GM18907 (cell line): ENCODE data around the gene TMEM185B.
"Not testable (repeated sequence)": the region's sequence is repeated elsewhere in the genome, so short reads cannot be mapped to it uniquely, and the experiment has no call there.

Experiments
- ATAC-seq: cut with Tn5 transposase; IDR thresholded peaks from one replicate; pipeline ENCODE4 v1.9.1; 2021; ENCODE audit warnings: mild to moderate bottlenecking, moderate library complexity; ENCODE audit not compliant: unreplicated experiment

The TMEM185B gene

GRCh38 chr2:120209427-120210269, 13.6 kb downstream of the TMEM185B start:
- ATAC-seq, result no peak

GRCh38 chr2:120208381-120209353, 14.5 kb downstream of the TMEM185B start:
- no peak for ATAC-seq

DNA sequence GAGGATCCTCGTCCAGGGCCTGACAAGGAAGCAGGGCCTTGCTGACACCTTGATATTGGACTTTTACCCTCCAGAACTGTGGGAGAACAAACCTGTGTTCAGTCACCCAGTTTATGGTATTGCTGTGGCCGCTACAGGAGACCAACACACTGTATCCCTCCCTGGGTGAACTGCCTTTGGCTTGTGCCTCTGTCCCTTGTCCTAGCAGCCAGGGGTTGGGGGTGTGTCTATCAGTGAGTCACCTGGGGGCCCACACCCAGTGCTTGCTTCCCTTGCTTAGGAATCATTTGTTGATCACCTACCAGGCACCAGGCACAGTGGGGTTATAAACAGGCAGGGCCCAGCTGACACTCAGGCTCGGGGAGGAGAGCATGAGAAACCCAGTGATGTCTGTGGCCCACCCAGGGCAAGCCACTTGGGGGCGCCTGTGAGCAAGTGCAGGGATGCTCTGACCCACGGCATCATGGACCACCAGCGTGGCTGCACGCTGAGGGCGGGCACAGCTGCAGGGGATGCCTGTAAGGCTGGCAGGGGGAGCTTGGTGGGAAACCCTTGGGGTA, 17.1 kb downstream of the TMEM185B start:
- no peak for ATAC-seq

DNA sequence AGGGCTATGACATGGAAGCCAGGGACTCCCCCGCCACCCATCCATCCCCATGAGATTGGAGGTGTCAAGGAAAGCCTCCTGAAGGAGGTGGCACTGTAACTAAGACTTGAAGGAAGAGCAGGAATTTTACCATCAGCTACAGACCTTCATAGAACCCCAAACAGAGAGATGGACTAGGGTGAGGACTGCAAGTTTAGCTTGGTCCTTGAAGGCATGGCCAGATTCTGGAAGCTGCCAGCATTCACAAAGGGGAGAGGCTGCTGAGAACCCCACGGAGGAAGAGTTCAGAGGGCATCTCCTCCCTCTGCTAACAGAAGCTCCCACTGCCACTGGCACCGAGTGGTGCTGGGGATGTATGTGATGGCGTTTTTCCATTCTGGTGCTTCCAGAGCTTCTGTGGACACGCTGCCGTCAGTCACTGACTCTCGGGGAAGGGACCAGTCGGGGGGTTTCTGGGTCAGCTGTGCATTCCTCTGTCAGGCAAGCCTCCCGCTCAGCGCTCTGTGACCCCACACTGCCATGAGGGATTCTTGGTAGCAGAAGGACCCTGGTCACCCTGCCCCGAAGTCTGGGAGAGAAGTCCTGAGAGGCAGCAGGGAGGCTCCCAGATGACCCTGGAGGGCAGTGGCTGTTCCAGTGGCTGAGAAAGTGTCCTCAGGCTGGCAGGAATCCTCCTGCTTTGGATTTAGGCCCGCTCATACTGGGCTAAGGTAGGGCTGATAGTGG, 18.1 kb downstream of the TMEM185B start:
- no peak for ATAC-seq

DNA sequence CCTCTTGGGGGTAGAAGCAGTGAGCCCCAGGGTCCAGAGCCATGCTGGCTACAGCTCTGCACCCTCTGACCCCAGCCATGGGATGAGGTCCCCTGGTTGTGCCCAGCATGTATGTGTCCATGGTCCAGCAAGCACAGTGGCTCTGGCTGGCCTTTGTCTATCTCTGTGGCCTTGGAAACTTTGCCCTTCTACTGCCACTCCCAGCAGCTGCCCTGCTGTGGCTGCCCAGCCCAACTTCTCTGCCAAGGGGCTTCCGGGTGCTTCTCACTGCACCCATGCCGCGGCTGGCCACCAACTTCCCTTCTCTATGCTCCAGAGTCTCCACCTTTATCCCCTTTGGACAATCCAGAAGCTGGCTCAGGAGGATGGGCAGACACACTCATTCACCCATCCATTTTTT, 18.8 kb downstream of the TMEM185B start:
- no peak for ATAC-seq

DNA sequence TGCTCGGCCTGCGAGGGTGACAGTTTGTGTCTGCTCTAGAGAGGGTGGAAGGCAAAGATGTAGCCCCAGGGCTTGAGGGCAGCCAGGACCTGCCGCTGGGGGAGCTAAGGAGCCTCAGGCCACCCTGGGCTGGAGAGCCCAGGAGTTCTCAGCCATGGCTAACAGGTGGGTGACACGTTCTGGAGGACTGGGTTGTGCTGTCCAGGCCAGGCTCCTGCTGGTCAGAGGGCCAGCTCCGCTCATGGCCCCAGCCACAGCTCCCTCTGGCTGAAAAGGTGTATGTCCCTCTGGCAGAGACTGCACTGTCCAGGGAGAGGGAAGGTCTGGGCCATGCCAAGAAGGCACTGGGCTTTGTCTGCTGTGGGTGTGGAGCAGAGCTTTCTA, 19.2 kb downstream of the TMEM185B start:
- ATAC-seq, result no peak

DNA sequence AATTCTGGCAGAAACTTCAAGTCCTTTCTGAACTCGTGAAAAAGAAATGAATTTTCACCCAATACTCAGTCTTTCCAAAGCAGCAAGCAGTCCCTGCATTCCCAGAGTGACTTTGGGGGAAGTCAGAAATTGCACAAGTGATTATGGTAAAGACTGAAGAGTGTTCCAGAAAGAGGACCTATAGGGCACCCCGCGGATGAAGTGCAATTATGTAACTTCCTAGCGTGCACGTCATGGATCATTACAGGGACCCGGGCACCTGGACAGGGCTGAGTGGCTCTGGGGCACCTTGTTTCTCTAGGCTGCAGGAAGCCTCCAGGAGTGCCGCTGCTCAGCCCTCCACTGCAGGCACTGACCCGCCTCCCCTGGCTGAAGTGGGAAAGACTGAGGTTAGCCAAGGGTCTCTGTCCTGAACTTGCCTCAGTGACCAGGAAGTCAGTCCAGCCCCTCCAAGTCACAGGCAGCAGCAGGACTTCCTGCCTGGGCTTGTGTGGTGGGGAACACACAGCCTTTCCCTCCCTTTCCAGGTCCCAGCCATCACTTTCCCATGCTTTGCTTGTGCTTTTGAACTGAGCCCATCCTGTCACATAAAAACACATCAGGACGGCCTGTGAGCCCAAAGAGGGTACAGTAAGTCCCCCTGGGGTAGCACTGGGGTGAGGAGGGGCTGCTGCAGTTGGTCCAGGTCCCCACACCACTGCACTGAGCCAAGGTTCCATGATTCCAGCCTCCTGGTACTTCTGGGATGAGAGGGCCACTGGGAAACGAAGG, 19.8 kb downstream of the TMEM185B start:
- no peak for ATAC-seq

DNA sequence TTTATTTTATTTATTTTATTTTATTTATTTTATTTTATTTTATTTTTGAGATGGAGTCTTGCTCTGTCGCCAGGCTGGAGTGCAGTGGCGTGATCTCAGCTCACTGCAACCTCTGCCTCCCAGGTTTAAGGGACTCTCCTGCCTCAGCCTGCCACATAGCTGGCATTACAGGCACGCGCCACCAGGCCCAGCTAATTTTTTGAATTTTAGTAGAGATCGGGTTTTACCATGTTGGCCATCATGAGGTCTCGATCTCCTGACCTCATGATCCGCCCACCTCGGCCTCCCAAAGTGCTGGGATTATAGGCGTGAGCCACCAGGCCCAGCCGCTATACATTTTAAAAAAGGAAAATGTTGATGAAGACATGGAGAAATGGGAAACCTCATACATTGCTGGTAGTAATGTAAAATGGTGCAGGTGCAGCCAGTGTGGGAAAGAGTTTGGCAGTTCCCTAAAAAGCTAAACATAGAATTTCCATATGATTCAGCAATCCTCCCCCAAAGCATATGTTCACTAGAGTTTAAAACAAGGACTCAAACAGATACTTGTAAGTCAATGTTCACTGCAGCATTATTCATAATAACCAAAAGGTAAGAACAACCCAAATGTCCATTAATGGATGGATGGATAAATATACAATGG, 23.3 kb downstream of the TMEM185B start:
- ATAC-seq, result not testable (repeated sequence)

- ATAC-seq, result no peak
Measured at GRCh38 chr2:120195553-120195952, 27.6 kb downstream of the TMEM185B start.

- ATAC-seq, result no peak
Measured at GRCh38 chr2:120192280-120192679, 30.9 kb downstream of the TMEM185B start.

DNA sequence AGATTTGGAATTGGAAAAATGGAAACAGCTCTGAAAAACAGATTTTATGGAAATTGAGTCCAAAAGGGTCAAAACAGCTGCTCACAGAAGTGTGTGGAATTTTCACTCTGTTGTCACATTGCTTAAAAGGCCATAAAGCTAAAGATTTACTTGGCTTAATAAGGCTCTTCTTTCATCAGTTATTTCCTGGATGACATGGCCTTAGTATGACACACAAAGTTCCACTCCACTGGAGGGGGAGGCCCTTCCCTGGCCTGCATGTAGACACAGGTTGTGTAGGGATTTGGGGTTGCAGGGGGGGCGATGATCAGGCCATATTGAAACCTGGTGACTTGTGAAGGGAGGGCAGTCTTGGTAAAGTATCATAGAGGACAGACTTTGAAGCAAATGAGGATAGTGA, 34.0 kb downstream of the TMEM185B start:
- ATAC-seq, result no peak

DNA sequence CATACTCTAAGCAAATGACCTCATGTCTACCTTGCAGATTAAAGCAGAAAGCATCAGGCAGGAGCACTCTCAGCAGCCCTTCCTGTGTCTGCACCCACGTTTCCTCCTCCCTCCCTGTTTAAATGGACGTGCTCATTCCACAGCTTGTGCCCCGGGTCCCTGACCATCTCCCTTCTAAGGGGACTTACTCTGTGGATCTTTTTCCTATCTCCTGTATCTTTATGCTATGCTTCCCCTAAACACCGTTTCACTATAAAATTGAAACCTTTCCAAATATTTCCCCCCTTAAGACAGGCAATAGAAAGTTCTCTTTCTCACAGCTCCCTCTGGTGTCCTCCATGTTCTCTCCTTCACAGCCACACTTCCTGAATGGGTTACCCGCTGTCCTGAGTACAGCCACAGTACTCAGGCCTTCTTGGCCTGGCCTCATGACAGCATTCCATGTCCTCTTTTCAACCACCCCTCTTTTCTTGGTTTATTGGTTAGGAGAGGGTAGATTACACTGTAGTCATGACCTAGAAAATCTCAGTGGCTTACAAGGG, 41.1 kb downstream of the TMEM185B start:
- no peak for ATAC-seq

- no peak for ATAC-seq
Measured at GRCh38 chr2:120180066-120180465, 43.1 kb downstream of the TMEM185B start.

DNA sequence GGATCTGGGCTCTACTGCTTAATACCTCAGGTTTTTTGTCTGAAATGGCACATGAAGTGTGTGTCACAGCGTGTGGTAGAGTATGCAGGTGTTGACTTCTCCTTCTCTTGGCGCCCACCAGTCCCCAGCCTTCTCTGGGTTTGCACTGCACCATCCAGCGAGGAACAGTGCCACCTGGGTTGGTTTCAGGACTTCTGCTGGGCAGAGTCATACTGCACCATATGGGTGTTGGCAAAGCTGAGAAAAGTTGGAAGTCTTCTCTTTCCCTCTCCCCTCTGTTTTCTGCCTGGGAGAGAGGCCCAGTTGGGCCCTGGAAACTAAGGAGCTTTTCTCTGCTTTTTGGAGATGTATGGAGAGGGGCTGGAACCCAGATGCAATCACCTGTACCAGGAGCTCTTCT, 43.8 kb downstream of the TMEM185B start:
- no peak for ATAC-seq

DNA sequence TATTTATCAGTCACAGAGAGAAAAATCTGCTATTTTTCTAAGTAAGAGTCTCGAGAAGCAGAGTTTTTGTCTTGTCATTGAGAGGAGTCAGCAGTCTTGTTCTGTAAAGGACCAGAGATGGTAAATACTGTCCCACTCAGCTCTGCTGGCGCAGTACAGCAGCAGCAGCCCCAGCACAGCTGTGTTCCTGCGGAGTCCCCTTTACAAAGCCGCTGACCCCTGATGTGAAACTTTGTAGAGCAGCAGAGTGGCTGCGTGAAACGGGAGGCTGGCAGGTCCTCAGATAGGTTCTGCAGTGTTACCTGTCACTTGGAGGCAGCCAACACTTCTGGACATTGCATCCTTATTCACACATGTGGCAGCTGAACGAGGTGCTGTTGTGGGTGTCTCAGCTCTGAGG, 45.2 kb downstream of the TMEM185B start:
- no peak for ATAC-seq

DNA sequence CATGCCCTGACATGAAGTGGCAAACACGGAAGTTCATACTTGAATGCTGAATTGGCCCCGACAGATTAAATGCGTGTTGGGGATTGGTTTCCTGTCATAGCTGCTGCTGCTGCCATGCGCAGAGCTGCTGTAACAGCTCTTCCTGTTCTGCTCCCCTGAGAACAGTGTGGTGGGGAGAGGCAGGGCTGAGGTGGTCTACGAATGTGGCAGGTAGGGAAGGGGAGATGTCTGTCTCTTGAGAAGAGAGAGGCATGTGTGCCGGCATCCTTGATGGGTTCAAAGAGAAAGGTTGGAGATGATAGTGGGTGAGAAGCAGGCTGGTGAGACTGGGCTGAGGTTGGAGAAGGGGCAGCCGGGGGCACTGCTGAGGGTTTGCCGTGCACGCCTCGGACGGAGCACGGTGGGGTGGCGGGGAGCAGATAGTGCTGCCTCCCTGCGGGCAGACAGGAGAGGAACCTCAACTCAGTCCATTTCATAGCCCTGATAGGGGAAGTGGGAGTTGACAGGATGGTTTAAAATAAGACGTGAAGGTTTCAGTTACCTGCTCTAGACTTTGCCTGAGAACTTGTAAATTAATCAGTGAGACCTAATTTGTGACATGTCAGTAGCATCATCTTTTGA, 46.1 kb downstream of the TMEM185B start:
- peak; percentile 97 for ATAC-seq

- ATAC-seq, result no peak
Measured at GRCh38 chr2:120176526-120176925, 46.7 kb downstream of the TMEM185B start.

DNA sequence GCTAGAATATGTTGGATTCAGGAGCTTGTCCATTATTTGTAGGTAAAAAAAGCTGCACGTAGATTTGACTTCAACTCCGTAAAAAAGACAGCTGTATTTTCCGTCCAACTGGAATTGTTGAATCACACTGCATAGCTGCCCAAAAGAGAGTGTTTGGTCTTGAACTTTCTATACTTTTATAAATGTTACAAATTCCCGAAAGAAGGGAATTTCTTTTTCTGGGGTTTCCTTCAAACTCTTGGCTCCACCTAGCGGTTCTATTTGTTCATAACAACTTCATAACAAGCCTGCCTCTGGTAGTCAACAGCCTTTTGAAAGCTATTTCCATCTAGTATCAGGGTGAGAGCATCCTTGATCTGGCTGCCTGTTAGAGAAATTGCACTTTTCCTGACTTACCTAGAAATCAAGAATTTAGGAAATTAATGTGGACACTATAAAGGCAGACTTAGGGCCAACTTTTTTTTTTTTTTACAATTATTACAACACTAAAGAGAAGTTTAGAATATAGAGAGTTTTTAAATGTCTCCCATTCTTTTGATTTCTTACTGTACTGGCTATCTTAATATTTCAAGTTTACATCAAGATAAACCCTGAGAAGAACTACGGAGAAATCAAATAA, 48.1 kb downstream of the TMEM185B start:
- no peak for ATAC-seq
